ENCODE measurements around the gene RAB31. TPM values are rescaled to one million over a fixed set of nuclear protein-coding genes. Genes with fewer than 3 reads are reported as not detected.

RAB31 gene
- total and polyA plus RNA-seq, 2 of the 13 experiments (the other 11 are each of a cell fraction or from before 2014, with no cell fraction given): 1.1 to 1.7 TPM

GRCh38 chr18:9806905-9807304 lies 98.8 kb downstream of the RAB31 start (continued):
- TF ChIP-seq FOSL1 (CRISPR knock-in tag; IDR thresholded peaks at IDR 0.05; ENCODE audit: borderline replicate concordance): no peak
- peak; percentile 70; the same call in 1 of the 2 replicates for TF ChIP-seq SKIL (CRISPR knock-in tag; IDR thresholded peaks at IDR 0.05; ENCODE audit: borderline replicate concordance)
- no peak for TF ChIP-seq CHD4 (IDR thresholded peaks at IDR 0.05; ENCODE audit: borderline replicate concordance, low read length)
- no peak for TF ChIP-seq ZNF33A (CRISPR knock-in tag; IDR thresholded peaks at IDR 0.05; ENCODE audit: borderline replicate concordance)
- TF ChIP-seq MZF1 (CRISPR knock-in tag; IDR thresholded peaks at IDR 0.05; ENCODE audit: borderline replicate concordance): no peak
- TF ChIP-seq BRD4 (CRISPR knock-in tag; IDR thresholded peaks at IDR 0.05): 0 out of 2 replicates have a peak, but pooled peaks have one; percentile 37
- peak; percentile 40; the same call in 1 of the 2 replicates for TF ChIP-seq TAF1 (CRISPR knock-in tag; IDR thresholded peaks at IDR 0.05)
- no peak for TF ChIP-seq ZNF350 (CRISPR knock-in tag; IDR thresholded peaks at IDR 0.05; ENCODE audit: borderline replicate concordance, low read depth)
- TF ChIP-seq MEIS1 (CRISPR knock-in tag; IDR thresholded peaks at IDR 0.05; ENCODE audit: borderline replicate concordance): no peak
- TF ChIP-seq MAFK (conservative IDR thresholded peaks at IDR 0.05 in 1 of 2, IDR thresholded peaks at IDR 0.05 in 1 of 2; ENCODE audit: low read length in 2 of 2): no peak
- TF ChIP-seq PRPF4 (IDR thresholded peaks at IDR 0.05; ENCODE audit: low read depth, low read length, poor library complexity, severe bottlenecking): no peak
- no peak for TF ChIP-seq ZBTB42 (CRISPR knock-in tag; IDR thresholded peaks at IDR 0.05)
- no peak for TF ChIP-seq SIN3B (IDR thresholded peaks at IDR 0.05; ENCODE audit: low read length)
- TF ChIP-seq KIAA2018 (CRISPR knock-in tag; IDR thresholded peaks at IDR 0.05; ENCODE audit: borderline replicate concordance): no peak
- TF ChIP-seq ZNF558 (CRISPR knock-in tag; IDR thresholded peaks at IDR 0.05; ENCODE audit: borderline replicate concordance): no peak
- TF ChIP-seq XRCC5 (optimal IDR thresholded peaks at IDR 0.05; ENCODE audit: low read length): no peak
- TF ChIP-seq E2F5 (CRISPR knock-in tag; conservative IDR thresholded peaks at IDR 0.05): no peak
- no peak for TF ChIP-seq CBX1 (IDR thresholded peaks at IDR 0.05; ENCODE audit: low read depth)
- TF ChIP-seq ARID2 (CRISPR knock-in tag; IDR thresholded peaks at IDR 0.05; ENCODE audit: borderline replicate concordance): no peak
- TF ChIP-seq CENPX (CRISPR knock-in tag; IDR thresholded peaks at IDR 0.05): no peak
